ENCODE data around the gene SLC2A10. TPM values are rescaled to one million over a fixed set of nuclear protein-coding genes. Genes with fewer than 3 reads are reported as not detected.

SLC2A10 gene
- total RNA-seq, 1 experiment from 2014 or later: 0.05 TPM

DNA sequence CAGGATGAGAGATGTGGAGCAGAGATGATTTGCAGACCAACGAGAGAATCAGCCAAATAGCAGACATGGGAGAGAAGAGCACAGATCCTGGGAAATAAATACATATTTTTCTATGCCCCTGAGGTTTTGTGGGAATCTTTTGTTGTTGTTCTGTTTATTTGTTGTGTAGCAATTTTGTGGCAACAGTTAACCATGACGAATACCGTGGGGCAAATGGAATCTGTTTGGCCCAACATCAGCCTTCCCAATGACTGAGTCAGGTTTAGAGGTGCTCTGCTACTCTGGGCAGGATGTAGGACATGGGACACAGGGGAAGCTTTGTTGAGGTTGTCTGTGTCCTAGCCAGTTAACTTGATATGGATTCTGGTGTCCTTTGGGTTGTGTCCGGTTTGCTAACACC is 7.9 kb upstream of the SLC2A10 start:
- no peaks in the 10 kb centered on the region for H3K79me2 ChIP-seq (ENCODE audit: insufficient read depth, low read length)
- ATAC-seq: no peak
- H3K27me3 ChIP-seq (ENCODE audit: insufficient read depth, low read length): no peaks in the 10 kb centered on the region
- H3K9ac ChIP-seq (ENCODE audit: low read length): no peak overlapping the region
- POLR2A ChIA-PET: no interaction called here
- H3K4me2 ChIP-seq (ENCODE audit: low read length): no peak overlapping the region
- peaks cover 5 to 16% of the 10 kb centered on the region in 2 experiments; a peak in 3 of 4 replicates for H3K4me1 ChIP-seq (ENCODE audit: control insufficient read depth in 1 of 2, insufficient read depth in 2 of 2, low read length in 2 of 2)
- no peak for DNase-seq (ENCODE audit: low read depth, low spot score)
- H3K9me3 ChIP-seq (ENCODE audit: control insufficient read depth in 1 of 2, insufficient read depth in 1 of 2, low read depth in 1 of 2, low read length in 2 of 2): no peaks in the 10 kb centered on the region
- H3K4me3 ChIP-seq (replicated peaks in 1 of 2; ENCODE audit: low read depth in 1 of 2, low read length in 2 of 2): no peak overlapping the region
- H3K36me3 ChIP-seq (ENCODE audit: control insufficient read depth in 1 of 2, insufficient read depth in 2 of 2, low read length in 2 of 2): no peaks in the 10 kb centered on the region
- CTCF ChIA-PET: interaction anchor here (0.8 to 2.0 kb wide), 2 partner anchors 12 to 19 kb away, joined by 3 to 6 read pairs; partner anchors contain the start of gene TP53RK
- no peak overlapping the region for H2AFZ ChIP-seq (ENCODE audit: low read depth, low read length, poor library complexity, severe bottlenecking)
- no peaks in the 10 kb centered on the region for H4K20me1 ChIP-seq (ENCODE audit: insufficient read depth)
- no peak for TF ChIP-seq RAD21 (IDR thresholded peaks at IDR 0.05; ENCODE audit: low read depth)
- RAD21 ChIA-PET (ENCODE audit: low non-redundant PET in 1 of 2, low total read pairs in 2 of 2, uncharacterized antibody in 2 of 2, unreplicated experiment in 2 of 2): no interaction called here
- BruUV-seq (replicated peaks): no TSS peak
- intact Hi-C loops (cut with micrococcal nuclease): no loop called here
- H3K27ac ChIP-seq (ENCODE audit: low read depth, low read length): no peak overlapping the region
- H3K9me2 ChIP-seq (ENCODE audit: insufficient read depth): no peaks in the 10 kb centered on the region

DNA sequence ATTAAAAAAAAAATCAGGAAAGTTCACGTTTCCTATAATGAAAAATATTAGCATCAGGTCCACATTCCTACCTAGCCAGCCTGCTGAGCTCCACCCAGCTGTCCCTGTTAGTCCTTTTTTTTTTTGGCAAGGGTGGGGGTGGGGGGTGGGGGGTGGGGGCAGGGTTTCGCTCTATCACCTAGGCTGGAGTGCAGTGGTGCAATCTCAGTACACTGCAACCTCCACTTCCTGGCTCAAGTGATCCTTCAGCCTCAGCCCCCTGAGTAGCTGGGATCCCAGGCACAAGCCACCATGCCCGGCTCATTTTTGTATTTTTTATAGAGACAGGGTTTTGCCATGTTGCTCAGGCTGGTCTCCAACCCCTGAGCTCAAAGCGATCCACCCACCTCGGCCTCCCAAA is 7.5 kb upstream of the SLC2A10 start:
- TF ChIP-seq ZFX (IDR thresholded peaks at IDR 0.05): no peak
- TF ChIP-seq, protein P1, sequence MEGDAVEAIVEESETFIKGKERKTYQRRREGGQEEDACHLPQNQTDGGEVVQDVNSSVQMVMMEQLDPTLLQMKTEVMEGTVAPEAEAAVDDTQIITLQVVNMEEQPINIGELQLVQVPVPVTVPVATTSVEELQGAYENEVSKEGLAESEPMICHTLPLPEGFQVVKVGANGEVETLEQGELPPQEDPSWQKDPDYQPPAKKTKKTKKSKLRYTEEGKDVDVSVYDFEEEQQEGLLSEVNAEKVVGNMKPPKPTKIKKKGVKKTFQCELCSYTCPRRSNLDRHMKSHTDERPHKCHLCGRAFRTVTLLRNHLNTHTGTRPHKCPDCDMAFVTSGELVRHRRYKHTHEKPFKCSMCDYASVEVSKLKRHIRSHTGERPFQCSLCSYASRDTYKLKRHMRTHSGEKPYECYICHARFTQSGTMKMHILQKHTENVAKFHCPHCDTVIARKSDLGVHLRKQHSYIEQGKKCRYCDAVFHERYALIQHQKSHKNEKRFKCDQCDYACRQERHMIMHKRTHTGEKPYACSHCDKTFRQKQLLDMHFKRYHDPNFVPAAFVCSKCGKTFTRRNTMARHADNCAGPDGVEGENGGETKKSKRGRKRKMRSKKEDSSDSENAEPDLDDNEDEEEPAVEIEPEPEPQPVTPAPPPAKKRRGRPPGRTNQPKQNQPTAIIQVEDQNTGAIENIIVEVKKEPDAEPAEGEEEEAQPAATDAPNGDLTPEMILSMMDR (IDR thresholded peaks at IDR 0.05 in 2 of 3, conservative IDR thresholded peaks at IDR 0.05 in 1 of 3; ENCODE audit: borderline replicate concordance in 1 of 3, insufficient read depth in 1 of 3, low read depth in 2 of 3, low read length in 2 of 3): no peak
- intact Hi-C loops (cut with micrococcal nuclease): no loop called here

More for the DNA sequence above, 7.5 kb upstream of the SLC2A10 start:
- Histone ChIP-seq H3K36me3 (ENCODE audit: control insufficient read depth in 1 of 2, insufficient read depth in 2 of 2, low read length in 2 of 2) (no peaks in the 10 kb centered on the region), H3K9me3 (ENCODE audit: control insufficient read depth in 1 of 2, insufficient read depth in 1 of 2, low read depth in 1 of 2, low read length in 2 of 2) (no peaks in the 10 kb centered on the region), H3K4me2 (ENCODE audit: low read length) (no peak overlapping the region), H4K20me1 (ENCODE audit: insufficient read depth) (no peaks in the 10 kb centered on the region), H3K9ac (ENCODE audit: low read length) (no peak overlapping the region), H3K27me3 (ENCODE audit: insufficient read depth, low read length) (no peaks in the 10 kb centered on the region), H3K79me2 (ENCODE audit: insufficient read depth, low read length) (no peaks in the 10 kb centered on the region), H3K27ac (ENCODE audit: low read depth, low read length) (no peak overlapping the region), H2AFZ (ENCODE audit: low read depth, low read length, poor library complexity, severe bottlenecking) (no peak overlapping the region), H3K4me3 (replicated peaks in 1 of 2; ENCODE audit: low read depth in 1 of 2, low read length in 2 of 2) (no peak overlapping the region), H3K4me1 (ENCODE audit: control insufficient read depth in 1 of 2, insufficient read depth in 2 of 2, low read length in 2 of 2) (peaks cover 5 to 16% of the 10 kb centered on the region in 2 experiments; a peak in 3 of 4 replicates), H3K9me2 (ENCODE audit: insufficient read depth) (no peaks in the 10 kb centered on the region)
- no TSS peak for BruUV-seq (replicated peaks)
- ChIA-PET CTCF (interaction anchor here (0.8 to 2.0 kb wide), 2 partner anchors 12 to 19 kb away, joined by 3 to 6 read pairs; partner anchors contain the start of gene TP53RK), RAD21 (ENCODE audit: low non-redundant PET in 1 of 2, low total read pairs in 2 of 2, uncharacterized antibody in 2 of 2, unreplicated experiment in 2 of 2) (no interaction called here), POLR2A (no interaction called here)
- DNase-seq (ENCODE audit: low read depth, low spot score): no peak
- ATAC-seq: no peak
